ENCODE data around the gene OR2T12.
"Not testable (repeated sequence)": the region's sequence is repeated elsewhere in the genome, so short reads cannot be mapped to it uniquely, and the experiment has no call there.

The OR2T12 gene, protein sequence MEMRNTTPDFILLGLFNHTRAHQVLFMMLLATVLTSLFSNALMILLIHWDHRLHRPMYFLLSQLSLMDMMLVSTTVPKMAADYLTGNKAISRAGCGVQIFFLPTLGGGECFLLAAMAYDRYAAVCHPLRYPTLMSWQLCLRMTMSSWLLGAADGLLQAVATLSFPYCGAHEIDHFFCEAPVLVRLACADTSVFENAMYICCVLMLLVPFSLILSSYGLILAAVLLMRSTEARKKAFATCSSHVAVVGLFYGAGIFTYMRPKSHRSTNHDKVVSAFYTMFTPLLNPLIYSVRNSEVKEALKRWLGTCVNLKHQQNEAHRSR

DNA sequence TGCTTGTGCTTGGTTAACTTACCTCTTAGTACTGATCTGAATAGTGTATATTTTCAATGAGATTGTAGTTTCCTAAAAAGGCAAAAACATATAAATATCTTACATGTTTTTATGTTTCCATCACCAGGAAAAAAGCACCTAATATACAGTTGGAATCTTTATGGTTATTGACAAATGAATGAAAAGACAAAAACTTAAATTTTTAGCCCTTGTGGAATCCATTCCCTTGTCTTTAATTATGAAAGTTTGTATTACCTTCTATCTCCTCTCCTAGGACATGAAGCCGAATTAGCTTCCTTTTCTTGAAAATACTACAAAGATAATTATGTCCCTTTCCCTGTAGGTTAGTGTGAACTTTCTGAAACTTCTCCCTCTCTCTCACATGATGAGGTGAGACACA, at the start of gene OR2T12:
TSS of gene OR2T12 (minus strand) at position 101 of the 400 bp plus-strand sequence. CDS start 7,846 bp downstream, outside the sequence.
- no peak for DNase-seq (ENCODE audit: low spot score)

DNA sequence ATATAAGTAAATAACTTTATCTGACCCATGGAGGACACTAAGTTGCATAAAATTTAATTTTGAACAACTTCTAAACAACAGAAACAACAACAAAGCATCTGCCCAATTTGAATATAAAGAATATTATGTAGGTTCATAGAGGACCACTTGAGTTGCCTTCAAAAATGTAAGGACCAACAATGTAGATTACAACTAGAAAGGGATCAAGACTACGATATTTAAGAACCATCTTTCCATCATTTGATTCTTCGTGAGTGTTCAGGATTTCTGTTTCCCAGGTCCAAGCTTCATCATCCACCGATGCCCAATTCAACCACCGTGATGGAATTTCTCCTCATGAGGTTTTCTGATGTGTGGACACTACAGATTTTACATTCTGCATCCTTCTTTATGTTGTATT, 45.3 kb upstream of the OR2T12 start, which contains the start of gene OR14C36:
TSS of gene OR14C36 (plus strand) at position 301 of the 400 bp plus-strand sequence. CDS start at position 301, 0 bp downstream.
- DNase-seq (ENCODE audit: low spot score): no peak

DNA sequence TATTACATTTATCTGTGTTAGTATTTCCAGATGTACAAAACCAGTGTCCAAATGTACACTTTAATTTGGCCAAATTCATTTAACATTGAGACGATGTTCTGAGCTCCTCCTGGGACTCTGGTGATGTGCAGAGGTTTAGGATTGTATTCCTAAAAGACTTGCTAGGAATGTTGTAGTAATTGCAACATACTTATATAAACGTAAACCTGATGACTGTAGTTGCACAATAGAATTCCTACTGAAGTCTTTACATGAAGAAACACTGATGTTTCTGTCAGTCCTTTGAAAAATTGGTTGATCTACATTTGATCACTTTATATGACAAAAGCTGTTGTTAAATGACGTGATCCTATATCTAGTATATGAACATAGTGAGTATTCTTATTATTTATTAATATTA, 40.2 kb upstream of the OR2T12 start:
- DNase-seq (ENCODE audit: low spot score): no peak

DNA sequence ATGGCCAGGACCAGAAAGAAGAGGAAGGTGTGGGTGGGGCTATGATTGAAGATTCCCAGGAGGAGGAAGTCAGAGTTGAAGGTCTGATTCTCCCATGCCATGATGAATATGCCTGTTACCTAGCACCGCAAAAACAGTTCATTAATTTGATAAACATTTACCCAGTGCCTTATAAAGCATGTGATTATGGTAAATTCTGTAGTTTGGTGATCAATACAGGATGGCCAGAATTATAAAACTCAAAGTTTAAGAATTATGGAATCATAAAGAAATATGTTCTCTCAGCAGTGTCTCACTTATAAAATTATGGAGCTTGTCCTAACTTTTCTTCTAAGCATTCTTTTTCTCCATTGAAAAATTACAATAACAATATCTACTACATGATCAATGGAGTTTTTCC, 21.2 kb upstream of the OR2T12 start, which contains the start of gene OR2M7:
TSS of gene OR2M7 (minus strand) at position 101 of the 400 bp plus-strand sequence. CDS start at position 101, 0 bp downstream.
- DNase-seq (ENCODE audit: low spot score): no peak

DNA sequence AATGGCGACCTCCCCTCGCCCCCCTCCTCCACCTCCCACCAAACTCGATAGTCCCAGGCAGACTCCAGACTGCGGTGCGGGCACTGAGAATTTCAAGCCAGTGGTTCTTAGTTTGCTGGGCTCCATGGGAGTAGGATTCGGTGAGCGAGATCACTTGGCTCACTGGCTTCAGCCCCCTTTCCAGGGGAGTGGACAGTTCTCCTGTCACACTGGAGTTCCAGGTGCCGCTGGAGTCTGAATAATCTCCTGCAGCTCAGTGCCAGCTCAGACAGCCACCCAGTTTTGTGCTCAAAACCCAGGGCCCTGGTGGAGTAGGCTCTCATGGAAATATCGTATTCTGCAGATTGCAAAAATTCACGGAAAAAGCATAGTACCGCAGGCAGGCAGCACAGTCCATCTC, 13.6 kb upstream of the OR2T12 start:
- no peak for DNase-seq (ENCODE audit: low spot score)

DNA sequence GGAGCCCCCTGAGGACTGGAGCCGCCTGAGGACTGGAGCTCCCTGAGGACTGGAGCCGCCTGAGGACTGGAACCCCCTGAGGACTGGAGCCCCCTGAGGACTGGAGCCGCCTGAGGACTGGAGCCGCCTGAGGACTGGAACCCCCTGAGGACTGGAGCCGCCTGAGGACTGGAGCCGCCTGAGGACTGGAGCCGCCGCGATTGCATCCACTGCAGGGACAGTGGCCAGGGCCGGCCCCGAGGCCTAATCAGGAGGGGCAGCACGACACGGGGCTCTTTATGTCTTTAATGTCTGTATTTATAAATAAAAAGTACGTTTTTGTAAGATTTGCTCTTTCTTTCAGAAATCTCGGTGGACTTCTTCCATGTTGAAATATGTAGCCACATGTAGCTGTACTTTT, 3.5 kb upstream of the OR2T12 start:
- DNase-seq (ENCODE audit: low spot score): not testable (repeated sequence)

DNA sequence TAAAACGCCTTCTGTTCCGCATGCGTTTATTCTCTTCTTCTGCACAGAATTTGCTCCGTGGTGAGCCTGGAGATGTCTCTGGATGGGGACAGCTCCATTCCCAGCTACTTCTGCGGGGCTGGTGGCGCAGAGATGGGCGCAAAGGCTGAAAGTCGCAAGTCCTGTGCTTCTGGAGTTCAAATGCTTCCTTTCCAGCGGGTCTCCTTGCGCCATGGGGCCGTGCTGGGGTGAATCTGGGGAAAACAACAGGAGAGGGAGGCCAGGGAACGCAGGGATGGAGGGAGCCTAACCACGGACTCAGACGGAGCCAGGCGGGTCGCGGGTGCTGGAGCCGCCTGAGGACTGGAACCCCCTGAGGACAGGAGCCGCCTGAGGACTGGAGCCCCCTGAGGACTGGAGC, 2.9 kb upstream of the OR2T12 start:
- no peak for DNase-seq (ENCODE audit: low spot score)

DNA sequence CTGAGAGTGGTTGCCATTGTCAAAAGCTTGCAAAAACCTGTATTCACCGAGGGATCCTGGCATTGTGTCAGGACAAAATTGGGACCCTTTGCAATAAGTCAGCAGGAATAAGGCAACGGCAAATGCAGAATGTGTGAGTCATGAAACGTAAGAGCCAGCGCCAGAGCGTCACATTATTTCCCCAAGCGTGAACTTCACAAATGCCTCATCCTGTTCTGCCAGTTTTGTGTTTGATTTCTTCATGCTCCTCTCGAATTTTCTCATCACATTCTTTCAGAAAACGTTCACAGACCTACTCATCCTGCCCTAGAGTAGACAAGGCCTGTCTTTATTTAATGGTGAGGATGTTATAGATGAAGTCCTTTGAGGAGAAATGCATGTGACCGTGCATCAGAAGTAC, 2.4 kb upstream of the OR2T12 start:
- DNase-seq (ENCODE audit: low spot score): not testable (repeated sequence)

DNA sequence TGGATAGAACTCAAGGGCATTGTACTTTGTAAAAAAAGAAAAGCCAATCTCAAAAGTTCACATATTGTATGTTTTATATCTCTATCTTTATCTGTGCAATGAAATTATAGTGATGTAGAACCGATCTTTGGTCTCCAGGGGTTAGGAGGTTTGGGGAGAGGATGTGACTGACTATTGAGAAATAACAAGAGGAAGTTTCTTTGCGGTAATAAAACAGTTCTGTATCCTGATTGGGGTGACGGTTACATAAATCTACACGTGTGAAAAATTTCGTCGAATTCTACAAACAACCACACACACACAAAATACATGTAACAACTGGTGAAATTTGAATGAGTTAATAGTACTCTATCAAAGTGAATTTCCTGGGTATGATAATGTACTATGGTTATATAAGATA, 14.8 kb downstream of the OR2T12 start:
- no peak for DNase-seq (ENCODE audit: low spot score)

DNA sequence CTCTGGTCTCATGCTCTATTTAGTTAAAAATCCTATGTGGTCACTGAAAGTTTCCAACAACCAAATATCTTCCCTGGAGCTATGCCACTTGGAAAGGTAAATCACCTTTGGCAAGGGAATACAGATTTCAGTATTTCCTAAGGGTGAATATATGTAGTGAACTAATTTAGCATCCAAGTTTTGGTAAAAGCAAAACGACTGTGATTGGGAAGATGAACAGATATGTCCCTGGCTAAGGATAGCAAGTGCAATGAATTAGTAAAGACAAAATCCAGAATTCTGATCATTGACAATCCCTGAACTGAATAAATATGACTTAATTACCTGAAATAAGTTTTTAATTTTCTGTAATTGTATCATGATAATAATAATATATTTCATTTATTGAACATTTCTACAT, 25.3 kb downstream of the OR2T12 start, which contains the start of gene OR2T33:
TSS of gene OR2T33 (minus strand) at position 101 of the 400 bp plus-strand sequence. CDS start 4,162 bp downstream, outside the sequence.
- no peak for DNase-seq (ENCODE audit: low spot score)

DNA sequence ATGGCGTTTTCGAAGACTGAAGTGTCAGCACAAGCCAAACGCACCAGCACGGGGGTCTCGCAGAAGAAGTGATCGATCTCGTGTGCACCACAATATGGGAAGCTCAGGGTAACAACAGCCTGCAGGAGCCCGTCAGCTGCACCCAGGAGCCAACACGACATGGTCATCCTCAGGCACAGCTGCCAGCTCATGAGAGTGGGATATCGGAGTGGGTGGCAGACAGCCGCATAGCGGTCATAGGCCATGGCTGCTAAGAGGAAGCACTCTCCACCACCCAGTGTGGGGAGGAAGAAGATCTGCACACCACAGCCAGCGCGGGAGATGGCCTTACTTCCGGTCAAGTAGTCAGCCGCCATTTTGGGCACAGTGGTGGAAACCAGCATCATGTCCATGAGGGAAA, 30.0 kb downstream of the OR2T12 start:
- not testable (repeated sequence) for DNase-seq (ENCODE audit: low spot score)

DNA sequence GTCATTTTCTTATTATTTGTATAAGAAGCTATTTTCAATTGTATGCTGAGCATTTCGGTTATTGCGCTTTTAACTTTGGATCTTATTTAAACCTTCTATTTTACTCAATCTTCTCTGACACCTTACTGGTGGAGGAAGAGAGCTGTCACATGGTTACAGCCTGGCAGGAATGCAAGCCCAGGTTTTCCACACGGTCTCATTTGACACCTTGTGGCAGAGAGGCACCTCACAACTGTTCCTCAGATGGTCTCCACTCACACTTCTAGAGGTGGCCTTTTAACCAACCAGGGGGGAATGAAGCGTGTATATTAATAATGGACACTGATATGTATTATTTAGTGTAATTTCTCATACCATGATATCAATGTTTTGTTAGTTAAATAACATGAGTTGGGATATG, 35.0 kb downstream of the OR2T12 start:
- DNase-seq (ENCODE audit: low spot score): no peak

DNA sequence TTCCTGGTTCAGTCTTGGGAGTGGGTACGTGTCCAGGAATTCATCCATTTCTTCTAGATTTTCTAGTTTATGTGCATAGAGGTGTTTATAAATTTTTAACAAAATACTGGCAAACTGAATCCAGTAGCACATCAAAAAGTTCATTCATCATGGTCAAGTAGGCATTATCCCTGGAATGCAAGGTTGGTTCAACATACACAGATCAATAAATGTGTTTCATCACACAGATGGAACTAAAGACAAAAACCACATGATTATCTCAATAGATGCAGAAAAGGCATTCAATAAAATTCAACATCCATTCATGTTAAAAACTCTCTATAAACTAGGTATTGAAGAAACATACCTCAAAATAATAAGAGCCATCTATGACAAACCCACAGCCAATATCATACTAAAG, 43.9 kb downstream of the OR2T12 start:
- DNase-seq (ENCODE audit: low spot score): not testable (repeated sequence)

DNA sequence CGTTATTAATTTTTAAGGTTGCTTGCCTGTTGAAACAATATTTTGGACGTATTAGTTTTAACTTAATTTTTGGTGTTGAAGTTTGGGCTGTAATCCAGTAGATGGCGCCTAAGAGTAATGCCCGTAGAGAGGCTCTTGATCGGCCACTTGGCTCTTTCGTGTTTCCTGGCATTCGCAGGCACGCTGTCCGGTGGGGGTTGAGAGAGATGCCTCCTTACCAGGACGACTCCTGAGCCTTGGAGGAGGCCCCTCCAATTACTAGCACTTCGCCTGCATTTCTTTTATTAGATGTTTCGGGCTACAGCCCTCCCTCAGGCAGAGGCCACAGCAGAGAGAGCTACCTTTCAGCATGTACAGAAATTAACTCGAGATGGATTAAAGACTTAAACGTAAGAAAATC, 60.0 kb downstream of the OR2T12 start:
- DNase-seq (ENCODE audit: low spot score): peak; percentile 11

Data from kidney capillary endothelial cell (primary cell).